HEK293 (cell line): ENCODE results near the gene PHYHD1.

ENCODE experiments used
- BCL11B ChIP-seq: fragments of 450-650 bp; formaldehyde crosslinking; IDR thresholded peaks from 2 replicates; pipeline ENCODE4 v1.5.1; 2016; ENCODE audit warnings: low read depth, missing biosample characterization, missing genetic modification characterization
- GLIS2 ChIP-seq: fragments of 450-650 bp; formaldehyde crosslinking; IDR thresholded peaks from 2 replicates; pipeline ENCODE4 v1.5.1; 2016; ENCODE audit warnings: missing biosample characterization, missing genetic modification characterization
- HOXC10 ChIP-seq: sonication (generic); formaldehyde crosslinking; IDR thresholded peaks from 2 replicates; pipeline ENCODE4 v1.8.1; 2023; ENCODE audit warnings: mild to moderate bottlenecking, missing genetic modification reagents
- KLF8 ChIP-seq: fragments of 450-650 bp; formaldehyde crosslinking; IDR thresholded peaks from 2 replicates; pipeline ENCODE4 v1.5.1; 2016; ENCODE audit warnings: missing biosample characterization, missing genetic modification characterization
- RBAK ChIP-seq: fragments of 450-650 bp; formaldehyde crosslinking; IDR thresholded peaks from 2 replicates; pipeline ENCODE4 v1.5.1; 2016; ENCODE audit warnings: missing biosample characterization, missing genetic modification characterization
- SCRT2 ChIP-seq: fragments of 450-650 bp; formaldehyde crosslinking; IDR thresholded peaks from 2 replicates; pipeline ENCODE4 v1.5.1; 2016; ENCODE audit warnings: missing biosample characterization, missing genetic modification characterization
- WT1 ChIP-seq: fragments of 450-650 bp; formaldehyde crosslinking; IDR thresholded peaks from 2 replicates; pipeline ENCODE4 v1.5.1; 2016; ENCODE audit warnings: missing biosample characterization, missing genetic modification characterization
- ZBTB1 ChIP-seq: fragments of 450-650 bp; formaldehyde crosslinking; IDR thresholded peaks from 2 replicates; pipeline ENCODE4 v1.5.1; 2016; ENCODE audit warnings: missing biosample characterization, missing genetic modification characterization
- ZIC2 ChIP-seq: fragments of 450-650 bp; formaldehyde crosslinking; IDR thresholded peaks from 2 replicates; pipeline ENCODE4 v1.5.1; 2016; ENCODE audit warnings: missing biosample characterization, missing genetic modification characterization
- ZNF24 ChIP-seq: fragments of 450-650 bp; formaldehyde crosslinking; IDR thresholded peaks from 2 replicates; pipeline ENCODE4 v1.5.1; 2016; ENCODE audit warnings: missing biosample characterization, missing genetic modification characterization
- ZNF266 ChIP-seq: fragments of 450-650 bp; formaldehyde crosslinking; IDR thresholded peaks from 2 replicates; pipeline ENCODE4 v1.5.1; 2016; ENCODE audit warnings: missing biosample characterization, missing genetic modification characterization, low read depth
- ZNF37A ChIP-seq: fragments of 450-650 bp; IDR thresholded peaks from 2 replicates; pipeline ENCODE4 v1.5.1; 2018; ENCODE audit warnings: missing biosample characterization, missing genetic modification characterization
- ZNF426 ChIP-seq: fragments of 450-650 bp; formaldehyde crosslinking; IDR thresholded peaks from 2 replicates; pipeline ENCODE4 v1.5.1; 2017; ENCODE audit warnings: missing biosample characterization, missing genetic modification characterization, mild to moderate bottlenecking, inconsistent platforms, moderate library complexity
- ZNF473 ChIP-seq: fragments of 450-650 bp; formaldehyde crosslinking; IDR thresholded peaks from 2 replicates; pipeline ENCODE4 v1.5.1; 2017; ENCODE audit warnings: missing biosample characterization, missing genetic modification characterization
- ZNF521 ChIP-seq: fragments of 450-650 bp; formaldehyde crosslinking; IDR thresholded peaks from 2 replicates; pipeline ENCODE4 v1.5.1; 2017; ENCODE audit warnings: missing biosample characterization, mild to moderate bottlenecking, missing genetic modification characterization
- ZNF549 ChIP-seq: fragments of 450-650 bp; IDR thresholded peaks from 2 replicates; pipeline ENCODE4 v1.5.1; 2018; ENCODE audit warnings: missing biosample characterization, missing genetic modification characterization, mild to moderate bottlenecking, inconsistent platforms, moderate library complexity
- ZNF660 ChIP-seq: fragments of 450-650 bp; IDR thresholded peaks from 2 replicates; pipeline ENCODE4 v1.5.1; 2018; ENCODE audit warnings: missing biosample characterization, mild to moderate bottlenecking, missing genetic modification characterization
- ZNF707 ChIP-seq: fragments of 450-650 bp; formaldehyde crosslinking; IDR thresholded peaks from 2 replicates; pipeline ENCODE4 v1.5.1; 2016; ENCODE audit warnings: missing biosample characterization, missing genetic modification characterization
- ZSCAN30 ChIP-seq: fragments of 450-650 bp; IDR thresholded peaks from 2 replicates; pipeline ENCODE4 v1.5.1; 2018; ENCODE audit warnings: missing biosample characterization, mild to moderate bottlenecking, missing genetic modification characterization, moderate library complexity
- TF ChIP-seq, protein P1 (sequence below): fragments of 450-650 bp; formaldehyde crosslinking; IDR thresholded peaks from 2 replicates; pipeline ENCODE4 v1.5.1; 2016; ENCODE audit warnings: missing biosample characterization, missing genetic modification characterization
- TF ChIP-seq, protein P2 (sequence below): fragments of 450-650 bp; formaldehyde crosslinking; IDR thresholded peaks from 2 replicates; pipeline ENCODE4 v1.5.1; 2016; ENCODE audit warnings: missing biosample characterization, missing genetic modification characterization
- TF ChIP-seq, protein P3 (sequence below): fragments of 450-650 bp; formaldehyde crosslinking; IDR thresholded peaks from 2 replicates; pipeline ENCODE4 v1.5.1; 2016; ENCODE audit warnings: missing biosample characterization, missing genetic modification characterization
- TF ChIP-seq, protein P4 (sequence below): fragments of 450-650 bp; formaldehyde crosslinking; IDR thresholded peaks from 2 replicates; pipeline ENCODE4 v1.5.1; 2016; ENCODE audit warnings: missing biosample characterization, missing genetic modification characterization

PHYHD1 gene

DNA sequence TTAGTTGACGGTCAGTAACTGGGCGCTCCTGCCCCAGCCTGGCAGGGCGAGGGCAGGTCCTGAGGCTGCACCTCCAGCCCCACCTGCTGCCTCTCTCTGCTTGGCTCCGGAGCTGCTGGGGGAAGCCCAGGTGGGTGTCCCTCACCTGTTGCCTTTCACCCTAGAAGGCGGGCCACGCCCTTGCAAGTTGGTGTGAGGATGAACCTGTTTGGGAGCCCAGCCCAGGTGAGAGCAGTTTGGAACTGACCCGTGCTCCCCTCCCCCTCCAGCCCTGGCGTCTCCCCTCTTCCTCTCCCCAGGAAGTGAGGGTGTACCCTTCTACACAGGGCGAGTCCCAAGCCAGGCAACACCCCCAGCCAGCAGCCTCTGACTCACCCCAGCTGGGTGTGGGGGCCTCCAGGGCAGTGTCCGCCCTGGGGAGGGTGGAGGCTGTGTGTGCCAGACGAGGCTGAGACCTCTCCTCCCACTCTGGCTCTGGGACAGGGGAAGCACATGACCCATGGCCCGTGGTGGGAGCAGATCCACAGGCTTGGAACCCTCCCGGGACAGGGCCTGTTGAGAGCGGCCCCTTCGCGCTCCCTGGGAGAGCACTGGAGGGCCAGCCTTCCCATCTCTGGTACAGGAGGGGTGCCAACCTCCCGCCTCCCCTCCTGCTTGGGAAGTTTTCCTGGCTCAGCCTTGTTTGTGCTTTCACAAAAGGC is 28.4 kb upstream of the PHYHD1 start (continued):
- TF ChIP-seq, protein P1, sequence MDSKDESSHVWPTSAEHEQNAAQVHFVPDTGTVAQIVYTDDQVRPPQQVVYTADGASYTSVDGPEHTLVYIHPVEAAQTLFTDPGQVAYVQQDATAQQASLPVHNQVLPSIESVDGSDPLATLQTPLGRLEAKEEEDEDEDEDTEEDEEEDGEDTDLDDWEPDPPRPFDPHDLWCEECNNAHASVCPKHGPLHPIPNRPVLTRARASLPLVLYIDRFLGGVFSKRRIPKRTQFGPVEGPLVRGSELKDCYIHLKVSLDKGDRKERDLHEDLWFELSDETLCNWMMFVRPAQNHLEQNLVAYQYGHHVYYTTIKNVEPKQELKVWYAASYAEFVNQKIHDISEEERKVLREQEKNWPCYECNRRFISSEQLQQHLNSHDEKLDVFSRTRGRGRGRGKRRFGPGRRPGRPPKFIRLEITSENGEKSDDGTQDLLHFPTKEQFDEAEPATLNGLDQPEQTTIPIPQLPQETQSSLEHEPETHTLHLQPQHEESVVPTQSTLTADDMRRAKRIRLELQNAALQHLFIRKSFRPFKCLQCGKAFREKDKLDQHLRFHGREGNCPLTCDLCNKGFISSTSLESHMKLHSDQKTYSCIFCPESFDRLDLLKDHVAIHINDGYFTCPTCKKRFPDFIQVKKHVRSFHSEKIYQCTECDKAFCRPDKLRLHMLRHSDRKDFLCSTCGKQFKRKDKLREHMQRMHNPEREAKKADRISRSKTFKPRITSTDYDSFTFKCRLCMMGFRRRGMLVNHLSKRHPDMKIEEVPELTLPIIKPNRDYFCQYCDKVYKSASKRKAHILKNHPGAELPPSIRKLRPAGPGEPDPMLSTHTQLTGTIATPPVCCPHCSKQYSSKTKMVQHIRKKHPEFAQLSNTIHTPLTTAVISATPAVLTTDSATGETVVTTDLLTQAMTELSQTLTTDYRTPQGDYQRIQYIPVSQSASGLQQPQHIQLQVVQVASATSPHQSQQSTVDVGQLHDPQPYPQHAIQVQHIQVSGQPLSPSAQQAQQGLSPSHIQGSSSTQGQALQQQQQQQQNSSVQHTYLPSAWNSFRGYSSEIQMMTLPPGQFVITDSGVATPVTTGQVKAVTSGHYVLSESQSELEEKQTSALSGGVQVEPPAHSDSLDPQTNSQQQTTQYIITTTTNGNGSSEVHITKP (tag by site-specific recombination) = peak; percentile 56
- no peak for TF ChIP-seq ZBTB1 (tag by site-specific recombination)
- peak; percentile 96 for TF ChIP-seq ZIC2 (tag by site-specific recombination)
- TF ChIP-seq GLIS2 (tag by site-specific recombination) = peak; percentile 81
- TF ChIP-seq ZNF426 (tag by site-specific recombination) = no peak
- no peak for TF ChIP-seq HOXC10 (CRISPR knock-in tag)
- TF ChIP-seq ZNF24 (tag by site-specific recombination) = no peak
- TF ChIP-seq, protein P2, sequence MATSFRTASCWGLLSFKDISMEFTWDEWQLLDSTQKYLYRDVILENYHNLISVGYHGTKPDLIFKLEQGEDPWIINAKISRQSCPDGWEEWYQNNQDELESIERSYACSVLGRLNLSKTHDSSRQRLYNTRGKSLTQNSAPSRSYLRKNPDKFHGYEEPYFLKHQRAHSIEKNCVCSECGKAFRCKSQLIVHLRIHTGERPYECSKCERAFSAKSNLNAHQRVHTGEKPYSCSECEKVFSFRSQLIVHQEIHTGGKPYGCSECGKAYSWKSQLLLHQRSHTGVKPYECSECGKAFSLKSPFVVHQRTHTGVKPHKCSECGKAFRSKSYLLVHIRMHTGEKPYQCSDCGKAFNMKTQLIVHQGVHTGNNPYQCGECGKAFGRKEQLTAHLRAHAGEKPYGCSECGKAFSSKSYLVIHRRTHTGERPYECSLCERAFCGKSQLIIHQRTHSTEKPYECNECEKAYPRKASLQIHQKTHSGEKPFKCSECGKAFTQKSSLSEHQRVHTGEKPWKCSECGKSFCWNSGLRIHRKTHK (tag by site-specific recombination) = no peak
- no peak for TF ChIP-seq ZNF37A (tag by site-specific recombination)
- no peak for TF ChIP-seq ZNF660 (tag by site-specific recombination)
- TF ChIP-seq, protein P3, sequence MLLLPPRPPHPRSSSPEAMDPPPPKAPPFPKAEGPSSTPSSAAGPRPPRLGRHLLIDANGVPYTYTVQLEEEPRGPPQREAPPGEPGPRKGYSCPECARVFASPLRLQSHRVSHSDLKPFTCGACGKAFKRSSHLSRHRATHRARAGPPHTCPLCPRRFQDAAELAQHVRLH (tag by site-specific recombination) = no peak
- TF ChIP-seq RBAK (tag by site-specific recombination) = no peak
- no peak for TF ChIP-seq KLF8 (tag by site-specific recombination)
- no peak for TF ChIP-seq ZSCAN30 (tag by site-specific recombination)
- peak; percentile 93 for TF ChIP-seq SCRT2 (tag by site-specific recombination)
- no peak for TF ChIP-seq ZNF473 (tag by site-specific recombination)
- peak; percentile 71 for TF ChIP-seq WT1
- TF ChIP-seq ZNF521 (tag by site-specific recombination) = no peak
- TF ChIP-seq, protein P4, sequence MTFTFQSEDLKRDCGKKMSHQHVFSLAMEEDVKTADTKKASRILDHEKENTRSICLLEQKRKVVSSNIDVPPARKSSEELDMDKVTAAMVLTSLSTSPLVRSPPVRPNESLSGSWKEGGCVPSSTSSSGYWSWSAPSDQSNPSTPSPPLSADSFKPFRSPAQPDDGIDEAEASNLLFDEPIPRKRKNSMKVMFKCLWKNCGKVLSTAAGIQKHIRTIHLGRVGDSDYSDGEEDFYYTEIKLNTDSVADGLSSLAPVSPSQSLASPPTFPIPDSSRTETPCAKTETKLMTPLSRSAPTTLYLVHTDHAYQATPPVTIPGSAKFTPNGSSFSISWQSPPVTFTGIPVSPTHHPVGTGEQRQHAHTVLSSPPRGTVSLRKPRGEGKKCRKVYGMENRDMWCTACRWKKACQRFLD = no peak
- TF ChIP-seq ZNF266 (tag by site-specific recombination) = no peak
- TF ChIP-seq ZNF707 (tag by site-specific recombination) = no peak
- TF ChIP-seq ZNF549 (tag by site-specific recombination) = no peak
- no peak for TF ChIP-seq BCL11B
- TF ChIP-seq, all 188 proteins: peak for 15
